ENCODE data around the gene ZNF678.
"Not testable (repeated sequence)": the region's sequence is repeated elsewhere in the genome, so short reads cannot be mapped to it uniquely, and the experiment has no call there.

Gene ZNF678

GRCh38 chr1:227673441-227673840 is 110.1 kb downstream of the ZNF678 start:
- DNase-seq (ENCODE audit: insufficient read length, low spot score) (no peak), FAIRE-seq (no peak)
- TF ChIP-seq, protein P1, sequence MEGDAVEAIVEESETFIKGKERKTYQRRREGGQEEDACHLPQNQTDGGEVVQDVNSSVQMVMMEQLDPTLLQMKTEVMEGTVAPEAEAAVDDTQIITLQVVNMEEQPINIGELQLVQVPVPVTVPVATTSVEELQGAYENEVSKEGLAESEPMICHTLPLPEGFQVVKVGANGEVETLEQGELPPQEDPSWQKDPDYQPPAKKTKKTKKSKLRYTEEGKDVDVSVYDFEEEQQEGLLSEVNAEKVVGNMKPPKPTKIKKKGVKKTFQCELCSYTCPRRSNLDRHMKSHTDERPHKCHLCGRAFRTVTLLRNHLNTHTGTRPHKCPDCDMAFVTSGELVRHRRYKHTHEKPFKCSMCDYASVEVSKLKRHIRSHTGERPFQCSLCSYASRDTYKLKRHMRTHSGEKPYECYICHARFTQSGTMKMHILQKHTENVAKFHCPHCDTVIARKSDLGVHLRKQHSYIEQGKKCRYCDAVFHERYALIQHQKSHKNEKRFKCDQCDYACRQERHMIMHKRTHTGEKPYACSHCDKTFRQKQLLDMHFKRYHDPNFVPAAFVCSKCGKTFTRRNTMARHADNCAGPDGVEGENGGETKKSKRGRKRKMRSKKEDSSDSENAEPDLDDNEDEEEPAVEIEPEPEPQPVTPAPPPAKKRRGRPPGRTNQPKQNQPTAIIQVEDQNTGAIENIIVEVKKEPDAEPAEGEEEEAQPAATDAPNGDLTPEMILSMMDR (IDR thresholded peaks at IDR 0.05; ENCODE audit: insufficient read depth, missing control alignments), result no peak

DNA sequence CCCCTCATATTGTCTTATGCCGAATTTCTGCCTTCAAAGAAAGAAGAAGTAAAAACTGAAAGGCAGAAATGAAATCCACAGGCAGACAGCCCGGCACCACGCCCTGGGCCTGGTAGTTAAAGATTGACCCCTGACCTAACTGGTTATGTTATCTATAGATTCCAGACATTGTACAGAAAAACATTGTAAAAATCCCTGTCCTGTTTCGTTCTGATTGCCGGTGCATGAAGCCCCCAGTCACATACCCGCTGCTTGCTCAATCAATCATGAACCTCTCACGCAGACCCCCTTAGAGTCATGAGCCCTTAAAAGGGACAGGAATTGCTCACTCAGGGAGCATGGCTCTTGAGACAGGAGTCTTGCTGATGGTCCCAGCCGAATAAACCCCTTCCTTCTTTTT is 122.5 kb downstream of the ZNF678 start:
- TF ChIP-seq, protein P1 (IDR thresholded peaks at IDR 0.05; ENCODE audit: insufficient read depth, missing control alignments), result no peak
- FAIRE-seq (no peak), DNase-seq (ENCODE audit: insufficient read length, low spot score) (no peak)

DNA sequence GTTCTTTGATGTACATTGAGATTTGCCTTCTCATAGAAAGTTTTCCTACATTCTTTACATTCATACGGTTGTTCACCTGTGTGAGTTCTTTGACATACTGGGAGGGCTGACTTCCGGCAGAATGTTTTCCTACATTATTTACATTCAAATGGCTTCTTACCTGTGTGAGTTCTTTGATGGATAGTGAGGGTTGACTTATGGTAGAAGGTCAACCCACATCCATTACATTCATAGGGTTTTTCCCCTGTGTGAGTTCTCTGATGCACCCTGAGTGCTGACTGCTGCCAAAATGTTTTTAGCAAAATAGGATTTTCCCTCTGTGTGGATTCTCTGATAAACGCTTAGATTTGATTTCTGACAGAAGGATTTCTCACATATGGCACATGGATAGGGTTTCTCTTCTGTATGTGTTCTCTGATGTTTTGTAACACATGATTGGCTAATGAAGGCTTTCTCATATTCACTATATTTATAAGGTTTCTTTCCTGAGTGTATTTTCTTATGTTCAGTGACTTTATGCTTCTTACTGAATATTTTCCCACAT is 134.0 kb downstream of the ZNF678 start:
- DNase-seq (ENCODE audit: insufficient read length, low spot score), result no peak
- no peak for FAIRE-seq
- TF ChIP-seq, protein P1 (IDR thresholded peaks at IDR 0.05; ENCODE audit: insufficient read depth, missing control alignments), result no peak

DNA sequence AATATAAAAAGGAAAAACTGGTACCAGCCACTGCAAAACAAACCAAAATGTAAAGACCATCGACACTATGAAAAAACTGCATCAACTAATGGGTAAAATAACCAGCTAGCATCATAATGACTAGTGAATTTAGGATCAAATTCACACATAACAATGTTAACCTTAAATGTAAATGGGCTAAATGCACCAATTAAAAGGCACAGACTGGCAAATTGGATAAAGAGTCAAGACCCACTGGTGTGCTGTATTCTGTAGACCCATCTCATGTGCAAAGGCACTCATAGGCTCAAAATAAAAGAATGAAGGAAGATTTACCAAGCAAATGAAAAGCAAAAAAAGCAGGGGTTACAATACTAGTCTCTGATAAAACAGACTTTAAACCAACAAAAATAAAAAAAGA is 138.3 kb downstream of the ZNF678 start:
- not testable (repeated sequence) for DNase-seq (ENCODE audit: insufficient read length, low spot score); FAIRE-seq

DNA sequence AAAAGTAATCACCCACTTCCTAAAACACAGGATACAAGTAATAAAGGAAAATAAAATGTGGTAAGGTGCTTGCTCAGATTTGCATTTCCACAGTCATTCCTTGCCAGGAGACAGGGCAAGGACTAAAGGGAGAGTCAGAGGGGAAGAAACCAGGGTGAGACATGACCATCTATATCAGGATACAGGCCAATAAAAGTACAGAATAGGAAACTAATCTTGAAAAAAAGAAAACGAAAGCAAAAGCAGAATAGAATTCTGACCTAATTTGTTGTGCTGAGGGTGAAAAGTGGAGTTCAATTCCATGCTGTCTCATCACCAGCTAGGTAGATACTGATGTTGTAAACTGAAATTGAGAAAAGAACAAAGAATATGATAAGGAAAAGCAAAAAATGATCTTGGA is 144.5 kb downstream of the ZNF678 start:
- no peak for FAIRE-seq
- no peak for DNase-seq (ENCODE audit: insufficient read length, low spot score)
- TF ChIP-seq, protein P1 (IDR thresholded peaks at IDR 0.05; ENCODE audit: insufficient read depth, missing control alignments), result no peak

DNA sequence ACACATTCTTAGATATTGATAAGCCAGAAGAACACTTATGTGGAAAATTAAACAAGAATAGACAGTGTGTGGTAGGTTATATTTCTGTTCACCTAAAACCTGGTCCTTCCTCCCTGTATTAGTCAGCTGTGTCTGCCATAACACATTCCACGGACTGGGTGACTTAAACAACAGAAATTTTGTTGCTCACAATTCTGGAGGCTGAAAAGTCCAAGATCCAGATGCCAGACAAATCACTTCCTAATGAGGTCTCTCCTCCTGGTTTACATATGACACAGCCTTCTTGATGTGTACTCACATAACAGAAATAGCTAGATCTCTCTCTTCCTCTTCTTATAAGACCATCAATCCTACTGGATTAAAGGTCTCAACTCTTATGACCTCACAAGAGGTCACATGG is 146.1 kb downstream of the ZNF678 start:
- TF ChIP-seq, protein P1 (IDR thresholded peaks at IDR 0.05; ENCODE audit: insufficient read depth, missing control alignments), result no peak
- FAIRE-seq, result no peak
- DNase-seq (ENCODE audit: insufficient read length, low spot score), result no peak

GRCh38 chr1:227710474-227710873 is 147.1 kb downstream of the ZNF678 start:
- DNase-seq (ENCODE audit: insufficient read length, low spot score), result not testable (repeated sequence)

GRCh38 chr1:227712648-227713047 is 149.3 kb downstream of the ZNF678 start:
- FAIRE-seq (no peak), DNase-seq (ENCODE audit: insufficient read length, low spot score) (no peak)
- TF ChIP-seq, protein P1 (IDR thresholded peaks at IDR 0.05; ENCODE audit: insufficient read depth, missing control alignments), result no peak

More at GRCh38 chr1:227710474-227710873, 147.1 kb downstream of the ZNF678 start:
- not testable (repeated sequence) for FAIRE-seq
